Neural progenitor cell (in vitro differentiated cells): ENCODE measurements around the gene RAB39A. TPM values are rescaled to one million over a fixed set of nuclear protein-coding genes. Genes with fewer than 3 reads are reported as not detected.
A peak's percentile ranks its signal among the peaks of the same experiment; 100 is the strongest.
"Not testable (repeated sequence)": the region's sequence is repeated elsewhere in the genome, so short reads cannot be mapped to it uniquely, and the experiment has no call there.

Experiments
- DNase-seq: peaks from one replicate; pipeline ENCODE4 v3.0.0-alpha.2; 2016; ENCODE audit warnings: low spot score
- H2AFZ ChIP-seq: fragments of 200-600 bp; sonication (generic); replicated peaks from 2 replicates; pipeline ENCODE4 v1.6.1; 2016; ENCODE audit warnings: antibody characterized with exemption
- H3F3A ChIP-seq: fragments of 200-600 bp; sonication (generic); 2 replicates; pipeline ENCODE4 v1.6.1; 2016; ENCODE audit warnings: antibody characterized with exemption, low read depth
- H3K27ac ChIP-seq: fragments of 200-600 bp; sonication (generic); 2 replicates; pipeline ENCODE4 v1.5.1; 2016; ENCODE audit warnings: mild to moderate bottlenecking
- H3K27me3 ChIP-seq: fragments of 200-600 bp; sonication (generic); 2 replicates; pipeline ENCODE4 v1.6.1; 2016; ENCODE audit warnings: mild to moderate bottlenecking, moderate library complexity
- H3K36me3 ChIP-seq: fragments of 200-600 bp; sonication (generic); 2 replicates; pipeline ENCODE4 v1.5.1; 2016
- H3K4me1 ChIP-seq: fragments of 200-600 bp; sonication (generic); 2 replicates; pipeline ENCODE4 v1.6.1; 2016; ENCODE audit warnings: mixed run types
- H3K4me2 ChIP-seq: fragments of 200-600 bp; sonication (generic); 2 replicates; pipeline ENCODE4 v1.6.1; 2016
- H3K4me3 ChIP-seq: fragments of 200-600 bp; sonication (generic); 2 replicates; pipeline ENCODE4 v1.5.1; 2016
- H3K79me2 ChIP-seq: fragments of 200-600 bp; sonication (generic); 2 replicates; pipeline ENCODE4 v1.6.1; 2016; ENCODE audit warnings: low read depth
- H3K9ac ChIP-seq: fragments of 200-600 bp; sonication (generic); 2 replicates; pipeline ENCODE4 v1.6.1; 2016
- H3K9me3 ChIP-seq: fragments of 200-600 bp; sonication (generic); 2 replicates; pipeline ENCODE4 v1.5.1; 2016; ENCODE audit warnings: low read depth
- H4K20me1 ChIP-seq: fragments of 200-600 bp; sonication (generic); 2 replicates; pipeline ENCODE4 v1.6.1; 2016; ENCODE audit warnings: low read depth
- H3K27ac Mint-ChIP-seq: 3 replicates; pipeline ENCODE4 v1.8.0; 2021; ENCODE audit warnings: mixed read lengths
- H3K27me3 Mint-ChIP-seq: 2 replicates; pipeline ENCODE4 v1.8.0; 2022; ENCODE audit warnings: low read depth, mild to moderate bottlenecking, inconsistent platforms, moderate library complexity, mixed read lengths; ENCODE audit not compliant: insufficient read depth
- H3K36me3 Mint-ChIP-seq: 3 replicates; pipeline ENCODE4 v1.8.0; 2021; ENCODE audit warnings: mixed read lengths
- H3K4me1 Mint-ChIP-seq: 3 replicates; pipeline ENCODE4 v1.8.0; 2021; ENCODE audit warnings: mixed read lengths
- H3K4me3 Mint-ChIP-seq: 3 replicates; pipeline ENCODE4 v1.8.0; 2021; ENCODE audit warnings: mild to moderate bottlenecking, moderate library complexity, mixed read lengths
- H3K9me3 Mint-ChIP-seq: 3 replicates; pipeline ENCODE4 v1.8.0; 2020; ENCODE audit warnings: mixed read lengths
- EZH2 ChIP-seq: fragments of 200-600 bp; sonication (generic); IDR thresholded peaks from 2 replicates; pipeline ENCODE4 v1.6.1; 2017; ENCODE audit warnings: antibody characterized with exemption, mild to moderate bottlenecking, moderate library complexity
- EZH2phosphoT487 ChIP-seq: fragments of 200-600 bp; sonication (generic); IDR thresholded peaks from 2 replicates; pipeline ENCODE4 v1.6.1; 2017; ENCODE audit warnings: antibody characterized with exemption
- total RNA-seq: library from RNA; depleted of rRNA; stranded (reverse); fragments of >200 nt; gene quantifications from 2 replicates; pipeline ENCODE4 v1.2.3, GENCODE V29; 2015; ENCODE audit warnings: low replicate concordance
- TF ChIP-seq, protein P1 (sequence below): fragments of 200-600 bp; sonication (generic); IDR thresholded peaks from 2 replicates; pipeline ENCODE4 v1.5.1; 2017; ENCODE audit warnings: antibody characterized with exemption, mild to moderate bottlenecking

Gene RAB39A
- total RNA-seq, 1 donor from 2014 or later: 13.2 TPM

DNA sequence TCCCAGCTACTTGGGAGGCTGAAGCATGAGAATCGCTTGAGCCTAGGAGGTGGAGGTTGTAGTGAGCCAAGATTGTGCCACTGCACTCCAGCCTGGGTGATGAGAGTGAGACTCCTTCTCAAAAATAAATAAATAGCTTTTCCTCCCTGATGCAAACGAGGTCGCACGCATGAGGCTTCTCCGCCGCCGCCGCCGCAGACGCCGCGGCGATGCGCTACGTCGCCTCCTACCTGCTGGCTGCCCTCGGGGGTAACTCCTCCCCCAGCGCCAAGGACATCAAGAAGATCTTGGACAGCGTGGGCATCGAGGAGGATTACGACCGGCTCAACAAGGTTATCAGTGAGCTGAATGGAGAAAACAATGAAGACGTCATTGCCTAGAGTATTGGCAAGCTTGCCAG is 20.0 kb upstream of the RAB39A start:
- Histone ChIP-seq H3K4me3 (no peak overlapping the region), H2AFZ (no peak overlapping the region), H3K36me3 (no peaks in the 10 kb centered on the region), H3F3A (no peaks in the 10 kb centered on the region), H3K9me3 (no peaks in the 10 kb centered on the region), H3K27me3 (no peaks in the 10 kb centered on the region), H4K20me1 (no peaks in the 10 kb centered on the region), H3K4me1 (no peaks in the 10 kb centered on the region), H3K9ac (no peak overlapping the region), H3K4me2 (no peak overlapping the region), H3K27ac (no peak overlapping the region), H3K79me2 (no peaks in the 10 kb centered on the region)
- no peak overlapping the region for H3K4me3 Mint-ChIP-seq
- peaks cover 10% of the 10 kb centered on the region for H3K27me3 Mint-ChIP-seq
- no peaks in the 10 kb centered on the region for H3K36me3 Mint-ChIP-seq
- no peak for DNase-seq
- H3K9me3 Mint-ChIP-seq: peaks cover 7% of the 10 kb centered on the region
- TF ChIP-seq EZH2phosphoT487 (no peak), EZH2 (no peak)
- TF ChIP-seq, protein P1, sequence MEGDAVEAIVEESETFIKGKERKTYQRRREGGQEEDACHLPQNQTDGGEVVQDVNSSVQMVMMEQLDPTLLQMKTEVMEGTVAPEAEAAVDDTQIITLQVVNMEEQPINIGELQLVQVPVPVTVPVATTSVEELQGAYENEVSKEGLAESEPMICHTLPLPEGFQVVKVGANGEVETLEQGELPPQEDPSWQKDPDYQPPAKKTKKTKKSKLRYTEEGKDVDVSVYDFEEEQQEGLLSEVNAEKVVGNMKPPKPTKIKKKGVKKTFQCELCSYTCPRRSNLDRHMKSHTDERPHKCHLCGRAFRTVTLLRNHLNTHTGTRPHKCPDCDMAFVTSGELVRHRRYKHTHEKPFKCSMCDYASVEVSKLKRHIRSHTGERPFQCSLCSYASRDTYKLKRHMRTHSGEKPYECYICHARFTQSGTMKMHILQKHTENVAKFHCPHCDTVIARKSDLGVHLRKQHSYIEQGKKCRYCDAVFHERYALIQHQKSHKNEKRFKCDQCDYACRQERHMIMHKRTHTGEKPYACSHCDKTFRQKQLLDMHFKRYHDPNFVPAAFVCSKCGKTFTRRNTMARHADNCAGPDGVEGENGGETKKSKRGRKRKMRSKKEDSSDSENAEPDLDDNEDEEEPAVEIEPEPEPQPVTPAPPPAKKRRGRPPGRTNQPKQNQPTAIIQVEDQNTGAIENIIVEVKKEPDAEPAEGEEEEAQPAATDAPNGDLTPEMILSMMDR: no peak
- H3K27ac Mint-ChIP-seq: no peak overlapping the region
- H3K4me1 Mint-ChIP-seq: peaks cover 1% of the 10 kb centered on the region

DNA sequence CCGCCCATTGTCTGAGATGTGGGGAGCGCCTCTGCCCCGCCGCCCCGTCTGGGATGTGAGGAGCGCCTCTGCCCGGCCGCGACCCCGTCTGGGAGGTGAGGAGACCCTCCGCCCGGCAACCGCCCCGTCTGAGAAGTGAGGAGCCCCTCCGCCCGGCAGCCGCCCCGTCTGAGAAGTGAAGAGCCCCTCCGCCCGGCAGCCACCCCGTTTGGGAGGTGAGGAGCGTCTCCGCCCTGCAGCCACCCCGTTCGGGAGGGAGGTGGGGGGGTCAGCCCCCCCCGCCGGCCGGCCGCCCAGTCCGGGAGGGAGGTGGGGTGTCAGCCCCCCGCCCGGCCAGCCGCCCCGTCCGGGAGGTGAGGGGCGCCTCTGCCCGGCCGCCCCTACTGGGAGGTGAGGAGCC is 15.8 kb upstream of the RAB39A start:
- not testable (repeated sequence) for H3F3A ChIP-seq, H3K27me3 ChIP-seq, H3K9me3 Mint-ChIP-seq, H3K4me2 ChIP-seq, DNase-seq, H3K27ac Mint-ChIP-seq, H3K4me3 Mint-ChIP-seq, H3K9ac ChIP-seq, H3K79me2 ChIP-seq, H3K27me3 Mint-ChIP-seq, H3K4me1 Mint-ChIP-seq, H4K20me1 ChIP-seq, H3K4me1 ChIP-seq, H2AFZ ChIP-seq, H3K4me3 ChIP-seq, H3K36me3 Mint-ChIP-seq, H3K9me3 ChIP-seq, H3K27ac ChIP-seq, H3K36me3 ChIP-seq

DNA sequence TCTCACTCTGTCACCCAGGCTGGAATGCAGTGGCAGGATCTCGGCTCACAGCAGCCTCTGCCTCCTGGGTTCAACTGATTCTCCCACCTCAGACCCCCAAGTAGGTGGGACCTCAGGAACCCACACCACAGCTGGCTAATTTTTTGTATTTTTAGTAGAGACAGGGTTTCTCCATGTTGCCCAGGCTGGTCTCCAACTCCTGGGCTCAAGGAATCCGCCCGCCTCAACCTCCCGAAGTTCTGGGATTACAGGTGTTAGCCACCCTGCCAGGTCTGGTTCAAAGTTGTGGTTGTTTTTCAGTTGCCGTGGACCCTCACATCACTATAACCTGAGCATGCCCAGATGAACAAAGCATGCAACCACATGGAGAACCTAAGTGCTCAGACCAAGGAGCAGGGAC is 13.0 kb upstream of the RAB39A start:
- Histone ChIP-seq H3K27ac (no peak overlapping the region), H3K36me3 (no peaks in the 10 kb centered on the region), H2AFZ (no peak overlapping the region)

DNA sequence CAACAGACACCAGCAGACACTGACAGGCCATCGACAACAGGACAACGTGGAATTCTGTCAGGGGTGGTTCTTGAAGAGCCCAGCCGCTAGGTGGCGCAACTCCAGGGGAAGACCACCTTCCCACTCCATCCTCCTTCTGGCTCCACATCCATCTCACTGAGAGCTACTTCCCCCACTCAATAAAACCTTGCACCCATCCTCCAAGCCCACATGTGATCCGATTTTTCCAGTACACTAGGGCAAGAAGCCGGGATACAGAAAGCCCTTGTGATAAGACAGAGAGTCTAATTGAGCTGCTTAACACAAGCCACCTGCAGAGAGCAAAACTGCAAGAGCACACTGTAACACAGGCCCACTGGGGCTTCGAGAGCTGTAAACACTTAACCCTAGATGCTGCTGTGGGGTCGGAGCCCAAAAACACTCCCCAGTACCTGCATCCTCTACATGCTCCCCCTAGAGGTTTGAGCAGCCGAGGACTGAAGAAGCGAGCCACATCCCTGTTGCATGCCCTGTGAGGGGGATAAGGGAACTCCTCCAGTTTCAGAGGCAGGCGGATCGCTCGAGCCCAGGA is 11.5 kb upstream of the RAB39A start:
- H3K36me3 Mint-ChIP-seq: no peaks in the 10 kb centered on the region
- H3F3A ChIP-seq: no peaks in the 10 kb centered on the region
- no peak overlapping the region for H3K4me2 ChIP-seq
- no peaks in the 10 kb centered on the region for H3K9me3 Mint-ChIP-seq
- peaks cover 8% of the 10 kb centered on the region for H3K4me1 Mint-ChIP-seq
- H4K20me1 ChIP-seq: no peaks in the 10 kb centered on the region
- H3K4me3 ChIP-seq: no peak overlapping the region
- no peaks in the 10 kb centered on the region for H3K79me2 ChIP-seq
- H3K27me3 ChIP-seq: no peaks in the 10 kb centered on the region
- TF ChIP-seq EZH2phosphoT487 (no peak), EZH2 (no peak)
- TF ChIP-seq, protein P1: peak; percentile 74
- H3K27me3 Mint-ChIP-seq: no peaks in the 10 kb centered on the region
- H3K9ac ChIP-seq: no peak overlapping the region
- H3K4me1 ChIP-seq: peaks cover 4% of the 10 kb centered on the region
- peak; percentile 75 for DNase-seq
- no peaks in the 10 kb centered on the region for H3K9me3 ChIP-seq
- no peak overlapping the region for H3K27ac Mint-ChIP-seq
- no peaks in the 10 kb centered on the region for H3K36me3 ChIP-seq
- H3K27ac ChIP-seq: no peak overlapping the region
- peak overlapping the region; percentile 82 for H2AFZ ChIP-seq
- no peak overlapping the region for H3K4me3 Mint-ChIP-seq

More for the DNA sequence above, 13.0 kb upstream of the RAB39A start:
- Histone ChIP-seq H3K4me1 (peaks cover 4% of the 10 kb centered on the region), H3K4me2 (no peak overlapping the region), H3K4me3 (no peak overlapping the region), H3K9ac (no peak overlapping the region), H3K9me3 (no peaks in the 10 kb centered on the region), H3K27me3 (no peaks in the 10 kb centered on the region), H3F3A (no peaks in the 10 kb centered on the region), H4K20me1 (no peaks in the 10 kb centered on the region), H3K79me2 (no peaks in the 10 kb centered on the region)
- no peak overlapping the region for H3K27ac Mint-ChIP-seq
- no peak for DNase-seq
- H3K4me1 Mint-ChIP-seq: peaks cover 8% of the 10 kb centered on the region
- H3K4me3 Mint-ChIP-seq: no peak overlapping the region
- H3K36me3 Mint-ChIP-seq: no peaks in the 10 kb centered on the region
- peaks cover 5% of the 10 kb centered on the region for H3K9me3 Mint-ChIP-seq
- peaks cover 2% of the 10 kb centered on the region for H3K27me3 Mint-ChIP-seq
- TF ChIP-seq, protein P1: no peak
- TF ChIP-seq EZH2phosphoT487 (no peak), EZH2 (no peak)
